Tibial nerve (tissue), 4 donors: Measurements from ENCODE around the gene FAM47E. TPM values are rescaled to one million over a fixed set of nuclear protein-coding genes. Genes with fewer than 3 reads are reported as not detected.
"Not testable (repeated sequence)": the region's sequence is repeated elsewhere in the genome, so short reads cannot be mapped to it uniquely, and the experiment has no call there.

Source experiments
- DNase-seq, 2 donors: peaks; one replicate each; pipeline ENCODE4 v3.0.0-alpha.2; 2019; ENCODE audit warnings: low spot score in 2 of 2
- H3K27ac ChIP-seq, 4 donors: fragments of 200-600 bp; sonication (generic) in 3 of 4; one replicate each; pipeline ENCODE4 v1.5.1; 2017 to 2019; ENCODE audit warnings: mild to moderate bottlenecking in 1 of 4
- H3K27me3 ChIP-seq, 2 donors: fragments of 200-600 bp; sonication (generic) in 1 of 2; one replicate each; pipeline versions ENCODE4 v1.5.1 to v1.6.0; 2017 to 2019
- H3K36me3 ChIP-seq, 3 donors: fragments of 200-600 bp; sonication (generic); one replicate each; pipeline ENCODE4 v1.5.1; 2018 to 2019
- H3K4me1 ChIP-seq, 4 donors: fragments of 200-600 bp; sonication (generic) in 3 of 4; one replicate each; pipeline ENCODE4 v1.5.1; 2017 to 2019
- H3K4me3 ChIP-seq, 4 donors: fragments of 200-600 bp; sonication (generic) in 3 of 4; one replicate each; pipeline ENCODE4 v1.5.1; 2017 to 2019; ENCODE audit warnings: mild to moderate bottlenecking in 1 of 4, moderate library complexity in 1 of 4
- H3K9me3 ChIP-seq, 4 donors: fragments of 200-600 bp; sonication (generic) in 3 of 4; one replicate each; pipeline ENCODE4 v1.5.1; 2017 to 2019
- EP300 ChIP-seq, 2 donors: sonication (generic); formaldehyde crosslinking; IDR thresholded peaks; one replicate each; pipeline ENCODE4 v1.6.1; 2017; ENCODE audit warnings: antibody characterized with exemption in 2 of 2, mild to moderate bottlenecking in 1 of 2
- POLR2A ChIP-seq, 2 donors: fragments of 450-650 bp; IDR thresholded peaks; one replicate each; pipeline ENCODE4 v1.6.1; 2017; ENCODE audit warnings: antibody characterized with exemption in 2 of 2, mild to moderate bottlenecking in 2 of 2, moderate library complexity in 2 of 2
- WGBS, 2 donors: methylation state at CpG; one replicate each; pipeline ENCODE4 v1.1.5; 2018; 5-methylcytosine and 5-hydroxymethylcytosine counted together
- total RNA-seq, 4 donors: library from RNA; depleted of rRNA; stranded (reverse); fragments of >200 nt; gene quantifications; one replicate each; pipeline ENCODE4 v1.1.0, GENCODE V29; 2016
- TF ChIP-seq, protein P1 (sequence below), 5 experiments: fragments of 200-600 bp in 3 of 5; fragments of 450-650 bp in 2 of 5; sonication (generic) in 3 of 5; IDR thresholded peaks; one replicate each; pipeline ENCODE4 v1.5.1; 2016 to 2019; ENCODE audit warnings: antibody characterized with exemption in 5 of 5, mild to moderate bottlenecking in 3 of 5, moderate library complexity in 2 of 5

FAM47E gene
- total RNA-seq, 4 donors from 2014 or later = 0.30 to 4.6 (median 1.5) TPM

GRCh38 chr4:76278583-76278982, 27.1 kb downstream of the FAM47E start:
- no peaks in the 10 kb centered on the region for H3K4me1 ChIP-seq
- no peaks in the 10 kb centered on the region for H3K27me3 ChIP-seq
- H3K4me3 ChIP-seq = no peak overlapping the region
- no peak overlapping the region for H3K27ac ChIP-seq
- no peaks in the 10 kb centered on the region for H3K9me3 ChIP-seq
- DNase-seq = no peak
- H3K36me3 ChIP-seq = no peaks in the 10 kb centered on the region
- WGBS, 2 donors = 65 to 75% methylated on average over 1 of the region's 1 CpG
- TF ChIP-seq, protein P1, sequence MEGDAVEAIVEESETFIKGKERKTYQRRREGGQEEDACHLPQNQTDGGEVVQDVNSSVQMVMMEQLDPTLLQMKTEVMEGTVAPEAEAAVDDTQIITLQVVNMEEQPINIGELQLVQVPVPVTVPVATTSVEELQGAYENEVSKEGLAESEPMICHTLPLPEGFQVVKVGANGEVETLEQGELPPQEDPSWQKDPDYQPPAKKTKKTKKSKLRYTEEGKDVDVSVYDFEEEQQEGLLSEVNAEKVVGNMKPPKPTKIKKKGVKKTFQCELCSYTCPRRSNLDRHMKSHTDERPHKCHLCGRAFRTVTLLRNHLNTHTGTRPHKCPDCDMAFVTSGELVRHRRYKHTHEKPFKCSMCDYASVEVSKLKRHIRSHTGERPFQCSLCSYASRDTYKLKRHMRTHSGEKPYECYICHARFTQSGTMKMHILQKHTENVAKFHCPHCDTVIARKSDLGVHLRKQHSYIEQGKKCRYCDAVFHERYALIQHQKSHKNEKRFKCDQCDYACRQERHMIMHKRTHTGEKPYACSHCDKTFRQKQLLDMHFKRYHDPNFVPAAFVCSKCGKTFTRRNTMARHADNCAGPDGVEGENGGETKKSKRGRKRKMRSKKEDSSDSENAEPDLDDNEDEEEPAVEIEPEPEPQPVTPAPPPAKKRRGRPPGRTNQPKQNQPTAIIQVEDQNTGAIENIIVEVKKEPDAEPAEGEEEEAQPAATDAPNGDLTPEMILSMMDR (IDR thresholded peaks at IDR 0.05) = no peak
- TF ChIP-seq POLR2A (IDR thresholded peaks at IDR 0.05) (no peak), EP300 (IDR thresholded peaks at IDR 0.05) (no peak)

DNA sequence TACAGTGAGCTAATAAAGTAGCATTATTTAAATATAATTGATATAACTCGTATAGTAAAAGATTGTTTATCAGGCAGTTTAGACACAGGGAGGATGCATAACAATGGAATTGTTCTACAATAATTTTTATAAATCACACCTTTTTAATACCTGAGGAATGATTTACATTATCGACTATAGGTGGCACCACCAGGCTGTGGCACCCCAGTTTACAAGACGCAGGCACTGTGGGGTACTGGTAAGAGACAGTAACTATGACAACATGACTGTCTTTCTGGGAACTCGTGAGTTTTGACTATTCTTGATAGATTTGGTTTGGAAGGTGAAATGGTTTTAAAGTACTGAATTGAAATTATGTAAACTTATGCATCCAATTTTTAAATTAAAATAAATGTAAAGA, 27.9 kb downstream of the FAM47E start:
- Histone ChIP-seq H3K36me3 (no peaks in the 10 kb centered on the region), H3K4me3 (no peak overlapping the region), H3K9me3 (no peaks in the 10 kb centered on the region), H3K27me3 (no peaks in the 10 kb centered on the region), H3K27ac (no peak overlapping the region), H3K4me1 (no peaks in the 10 kb centered on the region)
- TF ChIP-seq, protein P1 (IDR thresholded peaks at IDR 0.05) = no peak
- TF ChIP-seq POLR2A (IDR thresholded peaks at IDR 0.05) (no peak), EP300 (IDR thresholded peaks at IDR 0.05) (no peak)
- WGBS, 2 donors = 75 to 83% methylated on average over 4 of the region's 4 CpGs
- no peak for DNase-seq

DNA sequence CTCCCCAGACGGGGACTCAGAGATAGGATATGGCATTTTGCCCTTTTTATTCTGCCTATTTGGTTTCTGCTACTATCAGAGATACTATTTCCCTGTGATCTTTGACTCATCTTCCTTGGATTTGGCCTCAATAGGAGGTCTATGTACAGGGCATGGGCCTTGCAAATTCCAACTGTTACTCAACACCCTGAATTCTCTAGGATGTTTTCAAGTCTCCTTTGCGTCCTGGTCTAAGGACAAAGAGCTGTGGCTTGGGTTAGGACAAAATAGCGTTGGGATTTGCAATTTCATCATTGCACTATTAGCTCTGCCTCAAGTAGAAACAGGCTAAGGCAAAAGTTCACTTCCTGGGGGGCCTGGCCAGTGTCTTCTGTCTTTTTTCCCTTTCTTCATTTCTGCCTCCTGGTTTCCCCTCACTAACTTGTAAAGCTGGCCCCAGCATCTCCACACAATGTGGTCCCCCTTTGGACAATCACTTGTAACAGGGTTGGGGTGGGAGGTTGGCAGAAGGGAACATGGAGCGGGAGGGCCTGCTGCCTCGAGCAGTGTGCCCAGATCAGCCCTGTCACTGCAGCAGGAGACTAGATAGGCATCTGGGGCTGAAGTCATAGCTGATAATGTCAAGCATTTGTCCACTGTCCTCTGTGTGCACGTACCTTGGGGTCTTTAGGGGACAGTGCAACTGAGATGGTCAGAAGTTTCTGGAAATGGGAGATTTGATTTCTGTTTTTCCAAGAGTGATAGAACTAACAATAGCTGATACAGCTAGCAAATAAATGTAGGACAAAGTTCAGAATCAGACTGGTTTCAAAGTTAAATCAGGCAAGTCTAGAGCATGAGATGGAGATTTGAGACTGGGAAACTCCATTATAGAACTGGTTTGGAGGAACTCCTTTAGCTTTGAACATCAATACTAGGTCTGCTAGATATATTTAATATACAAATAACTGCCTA, 29.2 kb downstream of the FAM47E start:
- no peak overlapping the region for H3K27ac ChIP-seq
- H3K27me3 ChIP-seq = no peaks in the 10 kb centered on the region
- TF ChIP-seq EP300 (IDR thresholded peaks at IDR 0.05) (no peak), POLR2A (IDR thresholded peaks at IDR 0.05) (no peak)
- TF ChIP-seq, protein P1 (IDR thresholded peaks at IDR 0.05) = no peak
- H3K4me1 ChIP-seq = no peaks in the 10 kb centered on the region
- no peaks in the 10 kb centered on the region for H3K36me3 ChIP-seq
- WGBS, 2 donors = 71 to 76% methylated on average over 6 of the region's 6 CpGs
- peaks cover 0 to 1% (median 0%) of the 10 kb centered on the region in 4 donors for H3K9me3 ChIP-seq
- no peak overlapping the region for H3K4me3 ChIP-seq
- no peak for DNase-seq

GRCh38 chr4:76281594-76281993, 30.1 kb downstream of the FAM47E start:
- DNase-seq, H3K27me3 ChIP-seq, H3K4me3 ChIP-seq, H3K9me3 ChIP-seq, H3K4me1 ChIP-seq, H3K36me3 ChIP-seq, H3K27ac ChIP-seq: not testable (repeated sequence)
- WGBS, 2 donors = 74 to 79% methylated on average over 6 of the region's 6 CpGs

- H3K4me1 ChIP-seq = no peaks in the 10 kb centered on the region
- no peak for TF ChIP-seq EP300 (IDR thresholded peaks at IDR 0.05)
- no peak for TF ChIP-seq POLR2A (IDR thresholded peaks at IDR 0.05)
- TF ChIP-seq, protein P1 (IDR thresholded peaks at IDR 0.05) = no peak
- 67 to 68% methylated on average over 6 of the region's 6 CpGs for WGBS, 2 donors
- H3K9me3 ChIP-seq = peaks cover 0 to 13% (median 0%) of the 10 kb centered on the region in 4 donors
- no peak for DNase-seq
- no peak overlapping the region for H3K4me3 ChIP-seq
- H3K36me3 ChIP-seq = no peaks in the 10 kb centered on the region
- H3K27me3 ChIP-seq = no peaks in the 10 kb centered on the region
- H3K27ac ChIP-seq = no peak overlapping the region
These were observed 31.6 kb downstream of the FAM47E start for GRCh38 chr4:76282941-76283689.
